HG03354 (cell line): ENCODE measurements around the gene KMT5B.

Source experiments
- ATAC-seq: cut with Tn5 transposase; IDR thresholded peaks from one replicate; pipeline ENCODE4 v1.9.1; 2021; ENCODE audit warnings: mild to moderate bottlenecking; ENCODE audit not compliant: unreplicated experiment, poor library complexity, severe bottlenecking

KMT5B gene

GRCh38 chr11:68149417-68149816, 63.7 kb downstream of the KMT5B start:
- ATAC-seq: no peak

- no peak for ATAC-seq
These were observed 64.2 kb downstream of the KMT5B start for GRCh38 chr11:68148879-68149278.

GRCh38 chr11:68148071-68148805, 64.9 kb downstream of the KMT5B start:
- no peak for ATAC-seq

- no peak for ATAC-seq
These were observed 66.2 kb downstream of the KMT5B start for GRCh38 chr11:68146704-68147474.

DNA sequence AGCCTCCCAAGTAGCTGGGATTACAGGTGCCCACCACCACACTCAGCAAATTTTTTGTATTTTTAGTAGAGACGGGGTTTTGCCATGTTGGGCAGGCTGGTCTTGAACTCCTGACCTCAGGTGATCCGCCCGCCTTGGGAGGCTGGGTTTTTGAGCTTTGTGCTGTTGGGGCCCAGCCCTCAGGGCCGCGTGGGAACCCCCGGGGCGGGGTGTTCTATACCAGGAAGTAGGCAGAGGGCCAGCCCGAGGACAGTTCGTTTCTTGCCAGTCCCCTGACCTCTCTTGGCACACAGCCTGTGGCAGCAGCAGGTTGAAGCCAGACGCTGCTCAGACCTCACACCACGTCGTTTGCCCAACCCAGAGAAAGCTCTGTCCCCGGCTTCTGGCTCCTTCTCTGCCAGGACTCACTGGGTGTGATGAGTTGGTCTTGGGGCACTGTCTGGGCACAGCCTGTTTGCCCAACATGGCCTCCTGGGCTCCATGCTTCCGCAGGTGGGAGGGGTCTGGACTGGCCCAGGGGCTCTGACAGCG, 67.0 kb downstream of the KMT5B start:
- no peak for ATAC-seq

GRCh38 chr11:68145120-68145866, 67.8 kb downstream of the KMT5B start:
- no peak for ATAC-seq

GRCh38 chr11:68143310-68143689, 69.8 kb downstream of the KMT5B start:
- ATAC-seq: no peak

- ATAC-seq: no peak
These were observed 70.4 kb downstream of the KMT5B start for GRCh38 chr11:68142441-68143309.

DNA sequence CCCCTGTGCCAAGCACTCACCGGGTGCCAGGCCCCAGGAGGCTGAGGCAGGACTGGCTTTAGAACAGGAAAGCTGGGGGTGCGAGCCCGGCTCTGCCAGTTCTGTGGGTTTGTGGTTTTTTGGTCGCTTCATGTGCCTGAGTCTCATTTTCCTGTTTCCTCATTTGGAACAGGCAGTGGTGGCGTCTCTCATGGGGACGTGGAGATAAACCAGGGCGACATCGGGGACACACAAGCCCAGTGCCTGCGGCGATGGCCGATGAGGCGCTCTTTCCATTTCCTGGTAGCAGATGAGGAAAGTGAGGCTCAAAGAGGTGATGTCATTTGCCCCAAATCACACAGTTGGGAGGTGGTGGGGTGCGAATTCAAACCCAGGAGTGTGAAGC, 71.1 kb downstream of the KMT5B start:
- ATAC-seq: no peak

GRCh38 chr11:68141246-68142027, 71.7 kb downstream of the KMT5B start:
- no peak for ATAC-seq

DNA sequence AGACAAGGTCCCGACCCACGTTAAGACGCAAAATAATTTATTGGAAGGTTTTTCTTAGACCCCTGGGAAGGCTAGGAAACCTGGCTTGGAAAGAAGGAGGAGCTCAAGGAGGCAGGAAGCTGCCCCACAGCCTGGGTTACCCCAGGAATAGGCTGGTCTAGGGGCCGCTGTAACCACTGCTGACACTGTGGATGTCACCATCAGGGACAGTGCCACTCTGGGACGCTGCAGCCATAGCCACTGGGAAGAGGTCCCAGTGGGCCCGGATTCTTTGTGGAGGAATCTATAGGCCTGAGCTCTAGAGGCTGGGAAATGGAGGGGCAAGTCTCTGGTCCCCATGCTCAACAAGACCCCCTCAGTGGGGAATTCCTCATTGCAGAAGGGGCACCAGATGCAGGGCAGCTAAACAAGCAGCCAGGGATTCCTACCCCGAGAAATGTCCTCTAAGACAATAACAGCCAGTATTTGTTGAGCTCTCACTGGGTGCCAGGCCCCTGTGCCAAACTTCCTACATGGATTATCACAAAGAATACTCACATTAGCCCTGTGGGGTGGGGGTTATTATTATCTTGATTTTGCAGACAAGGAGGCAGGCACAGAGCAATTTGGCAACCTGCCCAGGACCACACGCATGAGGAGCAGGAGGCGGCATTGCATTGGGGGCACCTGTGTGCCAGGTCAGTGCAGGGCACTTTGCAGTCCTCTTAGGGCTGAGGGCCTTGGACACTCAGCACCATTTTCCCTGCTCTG, 72.4 kb downstream of the KMT5B start:
- ATAC-seq: no peak

GRCh38 chr11:68138237-68138636, 74.9 kb downstream of the KMT5B start:
- ATAC-seq: no peak

DNA sequence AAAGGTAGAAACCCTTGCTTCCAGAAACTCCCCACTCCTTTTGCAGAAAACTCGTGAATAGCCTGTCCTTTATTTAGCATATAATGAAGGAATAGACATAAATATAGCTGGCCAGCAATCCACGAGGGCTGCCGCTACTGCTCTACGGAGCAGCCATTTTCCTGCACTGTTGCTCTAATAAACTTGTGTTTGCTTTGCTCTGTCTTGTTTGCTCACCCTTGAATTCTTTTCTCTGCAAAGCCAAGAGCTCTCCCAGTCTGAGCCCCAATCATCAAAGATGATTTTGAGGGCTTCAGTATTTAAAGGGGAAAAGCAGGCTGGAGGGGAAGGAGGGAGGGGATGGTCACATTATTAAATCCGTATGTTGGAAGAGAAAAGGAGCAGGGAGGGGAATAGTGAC, 75.3 kb downstream of the KMT5B start:
- ATAC-seq: no peak

GRCh38 chr11:68136866-68137265, 76.2 kb downstream of the KMT5B start:
- no peak for ATAC-seq

DNA sequence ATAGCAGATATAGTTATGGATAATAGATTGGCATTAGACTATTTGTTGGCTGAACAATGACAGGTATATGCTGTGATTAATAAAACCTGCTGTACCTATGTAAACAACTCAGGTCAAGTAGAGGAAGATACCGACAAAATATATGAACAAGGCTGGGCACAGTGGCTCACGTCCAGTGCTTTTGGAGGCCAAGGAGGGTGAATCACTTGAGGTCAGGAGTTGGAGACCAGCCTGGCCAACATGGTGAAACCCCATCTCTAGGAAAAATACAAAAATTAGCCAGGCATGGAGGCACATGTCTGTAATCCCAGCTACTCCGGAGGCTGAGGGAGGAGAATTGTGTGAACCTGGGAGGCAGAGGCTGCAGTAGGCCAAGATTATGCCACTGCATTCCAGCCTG, 77.9 kb downstream of the KMT5B start:
- ATAC-seq: no peak

DNA sequence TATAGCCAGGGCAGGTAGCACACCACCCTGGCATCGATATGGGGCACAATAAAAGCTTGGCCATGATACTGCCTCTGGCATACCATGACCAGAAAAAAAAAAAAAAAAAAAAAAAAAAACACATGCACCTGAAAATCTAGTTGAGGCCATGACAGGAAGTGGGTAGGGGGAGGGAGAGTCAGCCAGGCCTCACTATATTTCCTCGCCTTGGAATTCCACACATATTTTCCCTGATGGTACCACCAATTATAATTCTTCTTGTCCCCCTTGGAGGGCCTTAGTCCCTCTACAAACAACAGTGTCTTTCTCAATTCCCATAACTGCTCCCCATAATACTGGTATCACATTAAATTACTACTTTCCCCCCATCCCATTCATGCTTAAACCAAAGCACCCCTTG, 79.3 kb downstream of the KMT5B start:
- no peak for ATAC-seq

DNA sequence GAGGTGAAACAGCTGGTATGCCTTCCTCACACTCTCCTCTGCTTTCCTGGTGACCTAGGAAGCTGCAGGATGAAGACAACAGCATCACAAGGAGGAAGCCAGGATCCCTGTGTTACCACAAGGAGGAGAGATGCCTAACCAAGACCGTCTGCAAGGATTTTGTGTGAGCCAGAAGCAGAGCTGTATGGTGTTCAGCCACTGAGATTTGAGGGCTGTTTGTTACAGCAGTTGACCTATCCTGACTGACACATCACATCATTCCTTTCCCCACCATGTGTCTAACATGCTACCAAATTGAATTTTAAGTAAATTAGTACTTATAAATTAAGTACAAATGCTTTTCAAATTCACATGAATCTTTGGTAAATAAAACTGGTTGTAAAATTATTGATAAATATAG, 83.0 kb downstream of the KMT5B start:
- no peak for ATAC-seq

DNA sequence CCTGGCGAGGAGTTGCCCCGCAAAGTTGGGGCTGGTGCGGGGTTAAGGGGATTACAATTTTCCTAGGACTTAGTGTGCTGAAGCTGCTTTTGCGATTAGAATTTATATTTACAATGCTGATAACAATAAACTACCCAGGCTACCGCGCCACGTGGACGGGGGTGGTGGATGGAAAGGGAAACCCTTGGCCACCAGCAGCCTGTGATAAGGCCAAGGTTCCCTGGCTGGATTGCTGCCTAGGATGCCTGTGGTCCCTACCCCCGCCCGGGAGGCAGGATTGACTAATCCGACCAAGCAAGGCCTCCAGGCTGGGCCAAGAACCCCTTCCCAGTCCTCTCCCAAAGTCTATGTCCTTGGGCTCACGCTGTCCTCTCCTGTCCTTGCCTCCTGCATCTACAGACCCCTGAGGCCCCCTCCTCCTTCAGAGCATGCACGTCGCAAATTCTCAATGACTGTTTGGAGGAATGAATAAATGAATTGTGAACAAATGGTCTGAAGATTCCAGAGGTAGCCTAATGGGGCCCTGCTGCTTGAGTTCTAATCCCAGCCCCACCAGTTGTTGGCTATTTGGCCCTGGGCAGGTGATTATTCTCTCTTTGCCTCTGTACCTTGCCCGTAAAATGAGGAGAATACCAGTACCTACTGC, 84.3 kb downstream of the KMT5B start:
- no peak for ATAC-seq
